ENCODE data around the gene SLC2A10. TPM values are rescaled to one million over a fixed set of nuclear protein-coding genes. Genes with fewer than 3 reads are reported as not detected.

The SLC2A10 gene
- total and polyA plus RNA-seq, 2 experiments from 2014 or later, result 9.9 to 15.6 TPM

DNA sequence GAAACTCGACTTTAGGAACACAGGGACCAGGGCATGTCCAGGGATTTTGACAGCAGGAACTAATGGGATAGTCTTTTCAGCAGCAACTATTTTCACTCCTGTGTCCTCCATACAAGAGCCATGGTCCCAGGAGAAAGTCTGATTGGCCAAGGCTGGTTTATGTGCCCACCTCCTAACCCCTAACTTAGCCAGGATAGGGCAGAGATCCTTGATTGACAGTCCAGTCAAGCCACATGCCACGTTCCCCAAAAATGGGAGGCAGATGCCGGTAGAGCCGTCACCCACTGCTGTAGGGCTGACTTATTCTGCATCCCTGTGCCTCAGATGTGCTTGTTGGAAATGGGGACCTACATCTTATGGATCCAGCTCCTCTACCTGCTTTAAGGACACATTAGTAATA, 22.3 kb downstream of the SLC2A10 start:
- Histone ChIP-seq H3K36me3 (no peaks in the 10 kb centered on the region), H3K27me3 (no peaks in the 10 kb centered on the region), H3K27ac (no peak overlapping the region), H3K4me1 (ENCODE audit: low read depth) (no peaks in the 10 kb centered on the region), H3K9me3 (ENCODE audit: low read depth) (no peaks in the 10 kb centered on the region), H3K4me3 (no peak overlapping the region)
- DNase-seq (ENCODE audit: low read depth in 1 of 2, low spot score in 1 of 2), result no peak
- TF ChIP-seq, protein P1, sequence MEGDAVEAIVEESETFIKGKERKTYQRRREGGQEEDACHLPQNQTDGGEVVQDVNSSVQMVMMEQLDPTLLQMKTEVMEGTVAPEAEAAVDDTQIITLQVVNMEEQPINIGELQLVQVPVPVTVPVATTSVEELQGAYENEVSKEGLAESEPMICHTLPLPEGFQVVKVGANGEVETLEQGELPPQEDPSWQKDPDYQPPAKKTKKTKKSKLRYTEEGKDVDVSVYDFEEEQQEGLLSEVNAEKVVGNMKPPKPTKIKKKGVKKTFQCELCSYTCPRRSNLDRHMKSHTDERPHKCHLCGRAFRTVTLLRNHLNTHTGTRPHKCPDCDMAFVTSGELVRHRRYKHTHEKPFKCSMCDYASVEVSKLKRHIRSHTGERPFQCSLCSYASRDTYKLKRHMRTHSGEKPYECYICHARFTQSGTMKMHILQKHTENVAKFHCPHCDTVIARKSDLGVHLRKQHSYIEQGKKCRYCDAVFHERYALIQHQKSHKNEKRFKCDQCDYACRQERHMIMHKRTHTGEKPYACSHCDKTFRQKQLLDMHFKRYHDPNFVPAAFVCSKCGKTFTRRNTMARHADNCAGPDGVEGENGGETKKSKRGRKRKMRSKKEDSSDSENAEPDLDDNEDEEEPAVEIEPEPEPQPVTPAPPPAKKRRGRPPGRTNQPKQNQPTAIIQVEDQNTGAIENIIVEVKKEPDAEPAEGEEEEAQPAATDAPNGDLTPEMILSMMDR (IDR thresholded peaks at IDR 0.05; ENCODE audit: low read depth, low read length), result no peak

DNA sequence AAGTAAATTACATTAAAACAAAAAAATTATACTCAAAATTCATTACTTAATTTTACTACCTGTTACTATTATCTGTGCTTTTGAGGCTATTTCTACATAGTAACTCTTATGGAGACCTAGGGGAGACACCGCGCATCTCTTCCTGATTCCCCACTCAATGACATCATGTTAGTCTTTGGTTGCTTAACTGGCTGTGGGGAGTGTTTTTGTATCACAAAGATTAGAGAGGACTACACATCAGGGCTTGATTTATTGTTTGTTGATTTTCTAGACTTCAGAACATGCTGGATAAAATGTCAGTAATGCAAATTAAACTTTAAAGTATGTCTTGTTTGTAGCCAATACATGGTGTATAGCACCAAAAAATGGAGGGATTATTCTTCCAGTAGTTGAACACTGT, 26.0 kb downstream of the SLC2A10 start:
- Histone ChIP-seq H3K27me3 (no peaks in the 10 kb centered on the region), H3K9me3 (ENCODE audit: low read depth) (no peaks in the 10 kb centered on the region), H3K27ac (no peak overlapping the region), H3K36me3 (no peaks in the 10 kb centered on the region), H3K4me3 (no peak overlapping the region), H3K4me1 (ENCODE audit: low read depth) (no peaks in the 10 kb centered on the region)
- no peak for DNase-seq (ENCODE audit: low read depth in 1 of 2, low spot score in 1 of 2)
- TF ChIP-seq, protein P1 (IDR thresholded peaks at IDR 0.05; ENCODE audit: low read depth, low read length), result no peak

DNA sequence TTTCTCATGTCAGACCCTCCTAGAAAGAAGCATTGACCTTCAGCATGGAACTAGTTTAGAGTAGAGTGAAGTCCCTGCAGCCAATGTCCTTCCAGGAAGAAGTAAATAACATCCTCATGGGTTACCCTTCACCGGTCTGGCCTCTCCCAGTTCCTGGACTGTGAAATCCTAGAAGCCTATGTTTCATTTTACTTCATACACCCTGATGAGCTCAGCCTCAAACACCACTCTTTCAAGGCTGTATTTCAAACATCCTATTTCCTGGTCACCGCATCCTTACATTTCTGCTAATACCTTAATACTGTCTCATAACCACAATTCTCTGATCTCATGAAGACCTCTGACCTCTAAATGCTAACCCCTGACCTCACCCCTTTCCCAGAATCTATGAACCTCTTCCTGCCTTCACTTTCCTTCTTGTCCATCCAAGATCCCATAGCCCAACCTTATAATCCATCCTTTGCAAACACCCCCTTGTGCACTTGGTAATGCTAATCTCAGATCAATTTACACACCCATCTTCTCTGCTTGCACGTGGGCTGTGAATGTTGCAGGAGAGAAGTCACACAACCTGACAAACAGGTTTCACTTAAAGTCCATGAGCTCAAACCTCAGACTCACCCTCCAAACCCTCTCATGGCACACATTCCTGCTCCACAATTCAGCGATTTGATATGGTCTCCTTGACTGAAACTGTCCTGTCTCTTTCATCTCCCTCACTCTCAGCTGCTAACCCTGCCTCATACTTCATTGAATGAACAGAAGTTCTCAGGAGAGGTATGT, 30.2 kb downstream of the SLC2A10 start:
- no peaks in the 10 kb centered on the region for H3K9me3 ChIP-seq (ENCODE audit: low read depth)
- H3K36me3 ChIP-seq, result no peaks in the 10 kb centered on the region
- no peak for DNase-seq (ENCODE audit: low read depth in 1 of 2, low spot score in 1 of 2)
- H3K4me1 ChIP-seq (ENCODE audit: low read depth), result no peaks in the 10 kb centered on the region
- no peak overlapping the region for H3K27ac ChIP-seq
- no peak overlapping the region for H3K4me3 ChIP-seq
- TF ChIP-seq, protein P1 (IDR thresholded peaks at IDR 0.05; ENCODE audit: low read depth, low read length), result no peak
- H3K27me3 ChIP-seq, result no peaks in the 10 kb centered on the region

DNA sequence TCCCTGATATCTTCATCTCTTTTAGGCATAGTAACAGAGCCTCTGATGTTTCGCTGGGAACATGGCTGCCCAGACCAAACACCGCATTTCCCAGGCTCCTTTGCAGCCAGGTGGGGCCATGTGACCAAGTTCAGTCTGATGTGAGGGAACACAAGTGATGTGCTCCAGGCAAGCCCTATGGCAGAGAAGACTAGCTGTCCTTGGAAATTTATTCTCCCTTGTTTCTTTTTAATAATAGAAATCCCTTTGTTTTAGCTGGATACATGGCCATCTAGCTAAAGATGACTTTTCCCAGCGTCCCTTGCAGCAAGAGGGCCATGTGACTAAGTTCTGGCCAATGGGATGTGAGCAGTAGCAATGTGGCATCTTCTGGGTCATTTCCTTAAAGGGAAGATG, 30.8 kb downstream of the SLC2A10 start:
- H3K36me3 ChIP-seq, result no peaks in the 10 kb centered on the region
- no peak for DNase-seq (ENCODE audit: low read depth in 1 of 2, low spot score in 1 of 2)
- no peaks in the 10 kb centered on the region for H3K4me1 ChIP-seq (ENCODE audit: low read depth)
- H3K4me3 ChIP-seq, result no peak overlapping the region
- TF ChIP-seq, protein P1 (IDR thresholded peaks at IDR 0.05; ENCODE audit: low read depth, low read length), result no peak
- no peak overlapping the region for H3K27ac ChIP-seq
- H3K9me3 ChIP-seq (ENCODE audit: low read depth), result no peaks in the 10 kb centered on the region
- no peaks in the 10 kb centered on the region for H3K27me3 ChIP-seq

DNA sequence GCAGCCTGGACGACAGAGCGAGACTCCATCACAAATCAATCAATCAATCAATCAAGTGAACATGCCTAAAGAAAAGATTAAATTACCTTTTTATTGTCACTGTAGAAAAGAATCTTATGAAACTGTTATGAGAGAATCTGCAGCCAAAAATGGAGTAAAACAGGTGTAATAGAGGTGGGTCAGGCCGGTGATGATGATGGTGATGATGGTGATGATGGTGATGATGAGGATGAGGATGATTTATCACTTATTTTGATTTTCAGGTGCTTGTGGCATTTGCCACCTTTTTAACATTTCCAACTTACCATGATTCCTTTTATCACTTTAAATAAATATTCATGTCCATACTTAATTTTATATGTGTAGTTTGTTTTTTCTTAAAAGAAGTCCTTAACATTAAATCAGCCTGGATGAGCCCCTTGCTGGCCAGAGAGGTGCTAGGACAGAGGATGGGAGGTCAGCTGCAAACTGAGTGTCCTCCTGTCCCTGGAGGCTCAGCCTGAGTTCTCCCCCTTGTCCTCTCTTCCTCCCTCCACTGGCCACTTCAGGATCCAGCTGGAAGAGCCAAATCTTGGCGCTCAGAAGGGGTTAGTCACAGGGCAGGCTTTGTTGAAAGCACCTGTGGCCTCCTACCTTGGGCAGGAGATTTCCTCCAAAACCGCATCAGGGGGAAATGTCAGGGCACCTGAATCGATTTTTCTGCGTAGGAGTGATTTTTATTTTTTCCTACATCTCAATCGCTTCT, 32.6 kb downstream of the SLC2A10 start:
- Histone ChIP-seq H3K27me3 (peaks cover 3% of the 10 kb centered on the region), H3K4me3 (no peak overlapping the region), H3K27ac (no peak overlapping the region), H3K4me1 (ENCODE audit: low read depth) (no peaks in the 10 kb centered on the region), H3K9me3 (ENCODE audit: low read depth) (no peaks in the 10 kb centered on the region), H3K36me3 (no peaks in the 10 kb centered on the region)
- DNase-seq (ENCODE audit: low read depth in 1 of 2, low spot score in 1 of 2), result no peak
- TF ChIP-seq, protein P1 (IDR thresholded peaks at IDR 0.05; ENCODE audit: low read depth, low read length), result no peak

Measured in cardiac muscle cell (in vitro differentiated cells and primary cell).